ENCODE results near the gene RABL6. TPM values are rescaled to one million over a fixed set of nuclear protein-coding genes. Genes with fewer than 3 reads are reported as not detected.
"Not testable (repeated sequence)": the region's sequence is repeated elsewhere in the genome, so short reads cannot be mapped to it uniquely, and the experiment has no call there.

The RABL6 gene
- total RNA-seq, 1 donor from 2014 or later, result 68.2 TPM

GRCh38 chr9:136792321-136793085 lies 15.2 kb upstream of the RABL6 start:
- H3K9me3 ChIP-seq, result no peaks in the 10 kb centered on the region
- DNase-seq (no peak), ATAC-seq (no peak)
- intact Hi-C loops (cut with DNase I), result no loop called here
- H3K27ac ChIP-seq, result peak overlapping the region; percentile 96
- H3K4me3 ChIP-seq, result peak overlapping the region; percentile 91
- peaks cover 21% of the 10 kb centered on the region for H3K4me1 ChIP-seq
- H3K27me3 ChIP-seq, result no peaks in the 10 kb centered on the region
- no peaks in the 10 kb centered on the region for H3K36me3 ChIP-seq
- TF ChIP-seq CTCF (IDR thresholded peaks at IDR 0.05), result no peak

- intact Hi-C loops (cut with DNase I), result no loop called here
- TF ChIP-seq CTCF (IDR thresholded peaks at IDR 0.05), result no peak
- Histone ChIP-seq H3K27ac (no peak overlapping the region), H3K4me1 (peaks cover 16% of the 10 kb centered on the region), H3K27me3 (no peaks in the 10 kb centered on the region), H3K4me3 (no peak overlapping the region), H3K36me3 (no peaks in the 10 kb centered on the region), H3K9me3 (no peaks in the 10 kb centered on the region)
- ATAC-seq (no peak), DNase-seq (no peak)
Measured at GRCh38 chr9:136793086-136793946, 14.4 kb upstream of the RABL6 start.

GRCh38 chr9:136794281-136794999 lies 13.3 kb upstream of the RABL6 start:
- ATAC-seq (no peak), DNase-seq (no peak)
- intact Hi-C loops (cut with DNase I), result no loop called here
- Histone ChIP-seq H3K27me3 (peaks cover 10% of the 10 kb centered on the region), H3K27ac (no peak overlapping the region), H3K36me3 (no peaks in the 10 kb centered on the region), H3K9me3 (no peaks in the 10 kb centered on the region), H3K4me1 (peaks cover 21% of the 10 kb centered on the region), H3K4me3 (no peak overlapping the region)
- TF ChIP-seq CTCF (IDR thresholded peaks at IDR 0.05), result no peak

GRCh38 chr9:136795000-136795348 lies 12.8 kb upstream of the RABL6 start:
- Histone ChIP-seq H3K36me3 (no peaks in the 10 kb centered on the region), H3K4me3 (no peak overlapping the region), H3K9me3 (no peaks in the 10 kb centered on the region), H3K4me1 (peaks cover 26% of the 10 kb centered on the region), H3K27ac (no peak overlapping the region), H3K27me3 (peaks cover 15% of the 10 kb centered on the region)
- no peak for TF ChIP-seq CTCF (IDR thresholded peaks at IDR 0.05)
- ATAC-seq (no peak), DNase-seq (no peak)
- intact Hi-C loops (cut with DNase I), result no loop called here

GRCh38 chr9:136796238-136796774 lies 11.4 kb upstream of the RABL6 start, which contains the start of gene CCDC183:
Gene CCDC183 (plus strand): TSS chr9:136796338. CDS start chr9:136796398, 60 bp downstream.
- intact Hi-C loops (cut with DNase I), result no loop called here
- Histone ChIP-seq H3K4me1 (peaks cover 32% of the 10 kb centered on the region), H3K27ac (no peak within 1 kb of the TSS), H3K4me3 (no peak within 1 kb of the TSS), H3K27me3 (peaks cover 25% of the 10 kb centered on the region), H3K36me3 (no peaks in the 10 kb centered on the region), H3K9me3 (no peaks in the 10 kb centered on the region)
- ATAC-seq (no peak), DNase-seq (no peak)
- TF ChIP-seq CTCF (IDR thresholded peaks at IDR 0.05), result no peak

GRCh38 chr9:136796775-136797347 lies 10.9 kb upstream of the RABL6 start:
- H3K36me3 ChIP-seq; H3K27ac ChIP-seq; ATAC-seq; H3K9me3 ChIP-seq; DNase-seq; intact Hi-C loops (cut with DNase I); H3K4me3 ChIP-seq: not testable (repeated sequence)
- H3K27me3 ChIP-seq, result peaks cover 28% of the 10 kb centered on the region
- peaks cover 31% of the 10 kb centered on the region for H3K4me1 ChIP-seq

All from upper lobe of right lung (tissue), 1 donor.